A549 (cell line): ENCODE measurements around the gene ECT2. TPM values are rescaled to one million over a fixed set of nuclear protein-coding genes. Genes with fewer than 3 reads are reported as not detected.
A peak's percentile ranks its signal among the peaks of the same experiment; 100 is the strongest.

Experiments used
- ATAC-seq, 2 experiments: fragments of 200-7000 bp in 1 of 2; fragments of >200 bp in 1 of 2; cut with Nextera tagmentation in 1 of 2; cut with Tn5 transposase in 1 of 2; 3 replicates each; pipeline versions ENCODE4 v1.8.0 to v1.9.1; 2018 to 2020; ENCODE audit warnings: mild to moderate bottlenecking in 1 of 2, moderate library complexity in 1 of 2
- CTCF ChIA-PET: fragments of 300-600 bp; sonication (Branson Sonifier 250); formaldehyde crosslinking; extraction: SDS; loops from one replicate; lab custom pipeline; 2021; ENCODE audit warnings: antibody characterized with exemption, inconsistent platforms; lab: Yijun Ruan, JAX
- POLR2A ChIA-PET: fragments of 350-600 bp; formaldehyde crosslinking; extraction: SDS; loops from one replicate; lab custom pipeline; 2021; ENCODE audit warnings: antibody characterized with exemption, inconsistent platforms; lab: Yijun Ruan, JAX
- DNase-seq, 2 experiments: peaks; one replicate each; pipeline versions ENCODE4 v3.0.0 to v3.0.0-alpha.2; 2011 to 2016; ENCODE audit warnings: low read depth in 1 of 2, low spot score in 1 of 2
- FAIRE-seq: peaks from 2 replicates; lab custom pipeline; 2011; peaks lifted over from hg19 to GRCh38; lab: Jason Lieb, UNC
- H3K27ac ChIP-seq, 2 experiments: fragments of >200 bp; sonication (Bioruptor Twin); formaldehyde crosslinking; 3 replicates each; pipeline ENCODE4 v1.5.1; 2016 to 2017
- H3K4me1 ChIP-seq: fragments of >200 bp; sonication (Bioruptor Twin); formaldehyde crosslinking; 3 replicates; pipeline ENCODE4 v1.6.1; 2016
- H3K4me2 ChIP-seq: fragments of >200 bp; sonication (Bioruptor Twin); formaldehyde crosslinking; 3 replicates; pipeline ENCODE4 v1.6.1; 2016
- H3K4me3 ChIP-seq: fragments of >200 bp; sonication (Bioruptor Twin); formaldehyde crosslinking; 3 replicates; pipeline ENCODE4 v1.5.1; 2016
- H3K9me3 ChIP-seq: fragments of >200 bp; sonication (Bioruptor Twin); formaldehyde crosslinking; 3 replicates; pipeline ENCODE4 v1.6.1; 2016
- CBX2 ChIP-seq: fragments of 200-600 bp; sonication (generic); IDR thresholded peaks from 2 replicates; pipeline ENCODE4 v1.6.1; 2016; ENCODE audit warnings: low read depth, mild to moderate bottlenecking, borderline replicate concordance
- CBX8 ChIP-seq: fragments of 200-600 bp; sonication (generic); IDR thresholded peaks from 2 replicates; pipeline ENCODE4 v1.6.1; 2016
- CEBPB ChIP-seq, 2 experiments: fragments of >200 bp in 1 of 2; sonication (Bioruptor Twin) in 1 of 2; formaldehyde crosslinking in 1 of 2; IDR thresholded peaks; 2 replicates each; pipeline ENCODE4 v1.6.1; 2012 to 2016
- CTCF ChIP-seq: fragments of >200 bp; sonication (Bioruptor Twin); formaldehyde crosslinking; IDR thresholded peaks from 3 replicates; pipeline ENCODE4 v1.5.1; 2016
- EHMT2 ChIP-seq: fragments of 200-600 bp; sonication (generic); IDR thresholded peaks from 2 replicates; pipeline ENCODE4 v1.6.1; 2016; ENCODE audit warnings: antibody characterized with exemption, low read depth, mild to moderate bottlenecking, moderate library complexity
- FOSB ChIP-seq: fragments of 250-450 bp; sonication (Bioruptor Pico); IDR thresholded peaks from 2 replicates; pipeline ENCODE4 v1.5.0; 2020; ENCODE audit warnings: mild to moderate bottlenecking, moderate library complexity
- FOSL2 ChIP-seq, 2 experiments: fragments of 450-650 bp in 1 of 2; fragments of >200 bp in 1 of 2; sonication (Bioruptor Twin) in 1 of 2; formaldehyde crosslinking; IDR thresholded peaks; 2 replicates each; pipeline versions ENCODE4 v1.5.0 to v1.6.1; 2016 to 2020; ENCODE audit warnings: mild to moderate bottlenecking in 1 of 2, moderate library complexity in 1 of 2
- GATA3 ChIP-seq: IDR thresholded peaks from 2 replicates; pipeline ENCODE4 v1.6.1; 2012; ENCODE audit warnings: borderline replicate concordance
- HOXA7 ChIP-seq: fragments of 250-450 bp; sonication (Bioruptor Pico); IDR thresholded peaks from 2 replicates; pipeline ENCODE4 v1.5.0; 2020; ENCODE audit warnings: mild to moderate bottlenecking, moderate library complexity
- JUNB ChIP-seq: fragments of >200 bp; sonication (Bioruptor Twin); formaldehyde crosslinking; IDR thresholded peaks from 2 replicates; pipeline ENCODE4 v1.6.1; 2016
- MAX ChIP-seq: IDR thresholded peaks from 2 replicates; pipeline ENCODE4 v1.6.1; 2012
- MAZ ChIP-seq: fragments of 150-350 bp; IDR thresholded peaks from 2 replicates; pipeline ENCODE4 v1.6.1; 2014; ENCODE audit warnings: antibody characterized with exemption, low read depth, low read length, borderline replicate concordance
- NFE2L2 ChIP-seq: fragments of 150-350 bp; conservative IDR thresholded peaks from 2 replicates; pipeline ENCODE4 v1.6.1; 2014; ENCODE audit warnings: low read length
- NPAS2 ChIP-seq: fragments of 250-450 bp; sonication (Bioruptor Pico); IDR thresholded peaks from 2 replicates; pipeline ENCODE4 v1.8.0; 2022; ENCODE audit warnings: mild to moderate bottlenecking, moderate library complexity, borderline replicate concordance
- NR3C1 ChIP-seq: fragments of >200 bp; sonication (Bioruptor Twin); formaldehyde crosslinking; IDR thresholded peaks from 3 replicates; pipeline ENCODE4 v1.6.1; 2017
- PHF8 ChIP-seq: fragments of 200-600 bp; sonication (generic); IDR thresholded peaks from 2 replicates; pipeline ENCODE4 v1.6.1; 2016; ENCODE audit warnings: low read depth, mild to moderate bottlenecking, antibody characterized with exemption, moderate library complexity, borderline replicate concordance
- POLR2AphosphoS2 ChIP-seq: conservative IDR thresholded peaks from 2 replicates; pipeline ENCODE4 v1.6.1; 2012; ENCODE audit warnings: low read length, improper control_type of control experiment, inconsistent platforms
- RAD21 ChIP-seq, 2 experiments: fragments of >200 bp in 1 of 2; sonication (Bioruptor Twin) in 1 of 2; formaldehyde crosslinking in 1 of 2; IDR thresholded peaks in 1 of 2; conservative IDR thresholded peaks in 1 of 2; 2 replicates in 1 of 2; 3 replicates in 1 of 2; pipeline ENCODE4 v1.6.1; 2012 to 2018; ENCODE audit warnings: inconsistent platforms in 1 of 2
- RCOR1 ChIP-seq: fragments of 150-350 bp; IDR thresholded peaks from 2 replicates; pipeline ENCODE4 v1.6.1; 2014; ENCODE audit warnings: antibody characterized with exemption, low read length, low read depth
- RFX5 ChIP-seq: fragments of 450-650 bp; IDR thresholded peaks from 2 replicates; pipeline ENCODE4 v1.7.1; 2014; ENCODE audit warnings: antibody characterized with exemption, mild to moderate bottlenecking, moderate library complexity
- SMC3 ChIP-seq: fragments of >200 bp; sonication (Bioruptor Twin); formaldehyde crosslinking; IDR thresholded peaks from 3 replicates; pipeline ENCODE4 v1.6.1; 2018; ENCODE audit warnings: inconsistent platforms
- TP53 ChIP-seq: fragments of 250-450 bp; sonication (Bioruptor Pico); IDR thresholded peaks from 2 replicates; pipeline ENCODE4 v1.5.0; 2021; ENCODE audit warnings: mild to moderate bottlenecking, moderate library complexity
- USF2 ChIP-seq: fragments of 450-650 bp; IDR thresholded peaks from 2 replicates; pipeline ENCODE4 v1.6.1; 2014; ENCODE audit warnings: antibody characterized with exemption
- ZC3H11A ChIP-seq: fragments of 450-650 bp; IDR thresholded peaks from 2 replicates; pipeline ENCODE4 v1.6.1; 2014; ENCODE audit warnings: antibody characterized with exemption, mild to moderate bottlenecking
- WGBS: methylation state at CpG from one replicate; pipeline ENCODE4 v1.1.6; 2017; ENCODE audit errors: missing lambda C conversion rate; 5-methylcytosine and 5-hydroxymethylcytosine counted together
- polyA plus RNA-seq, 4 experiments: library from polyadenylated mRNA; depleted of rRNA in 3 of 4; stranded (reverse); fragments of >200 nt; fragmentation: RNase III in 1 of 4; extraction: RNeasy Plus Mini Kit Qiagen cat#74134 plus additional on column Dnase treatment in 1 of 4; gene quantifications; 2 replicates in 3 of 4; 3 replicates in 1 of 4; pipeline ENCODE4 v1.2.3, GENCODE V29; 2011 to 2017
- TF ChIP-seq, protein P1 (sequence below): fragments of >200 bp; sonication (Bioruptor Twin); formaldehyde crosslinking; IDR thresholded peaks from 2 replicates; pipeline ENCODE4 v1.6.1; 2016

ECT2 gene
- polyA plus RNA-seq, 2 of the 4 experiments (the other 2 are of a cell fraction), result 96.5 to 187 TPM

- FAIRE-seq, result peak; percentile 80
- POLR2A ChIA-PET, result no interaction called here
- WGBS, result 19% methylated on average over 6 of the region's 6 CpGs
Measured at GRCh38 chr3:172836390-172836997, 86.0 kb downstream of the ECT2 start.

DNA sequence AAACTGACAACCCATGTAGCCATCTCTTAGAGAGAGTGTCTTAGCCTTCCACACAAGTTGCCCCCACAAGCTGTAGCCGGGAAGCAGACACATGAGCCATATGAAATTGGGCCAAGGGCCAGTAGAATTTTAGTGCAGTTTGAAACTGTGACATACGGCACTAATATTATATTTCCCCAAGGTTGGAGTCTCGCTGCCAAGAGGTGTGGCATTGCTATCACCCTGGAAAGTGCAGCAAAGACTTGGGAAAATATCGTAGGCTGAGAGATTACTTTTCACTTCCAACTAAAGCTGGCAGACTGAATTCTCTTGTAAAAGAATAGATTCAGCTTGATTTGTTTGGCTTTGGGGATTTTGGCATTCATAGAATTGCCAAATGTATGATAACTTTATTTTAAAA is 89.2 kb downstream of the ECT2 start:
- Histone ChIP-seq H3K27ac (no peak overlapping the region), H3K4me2 (no peak overlapping the region), H3K9me3 (no peaks in the 10 kb centered on the region), H3K4me3 (no peak overlapping the region), H3K4me1 (no peaks in the 10 kb centered on the region)
- ATAC-seq (no peak), FAIRE-seq (no peak), DNase-seq (no peak)
- CTCF ChIA-PET, result no interaction called here
- POLR2A ChIA-PET, result no interaction called here
- TF ChIP-seq NR3C1 (no peak), MAZ (no peak), TP53 (no peak), RCOR1 (no peak)
- 9% methylated on average over 4 of the region's 4 CpGs for WGBS

More at GRCh38 chr3:172836390-172836997, 86.0 kb downstream of the ECT2 start:
- no peaks in the 10 kb centered on the region for H3K4me1 ChIP-seq
- TF ChIP-seq SMC3 (peak; percentile 44; the same call in 2 of the 3 replicates), RAD21 (conservative IDR thresholded peaks at IDR 0.05 in 1 of 2, IDR thresholded peaks at IDR 0.05 in 1 of 2) (peak; percentile 43 to 60; a peak in 4 of 5 replicates), CTCF (peak; percentile 62), CEBPB (IDR thresholded peaks at IDR 0.05) (no peak), RFX5 (no peak)
- TF ChIP-seq, all 56 proteins: peak for 3
- H3K27ac ChIP-seq, result no peak overlapping the region
- H3K4me2 ChIP-seq, result no peak overlapping the region
- H3K9me3 ChIP-seq, result no peaks in the 10 kb centered on the region
- CTCF ChIA-PET, result interaction anchor here (1.1 to 1.5 kb wide), 4 partner anchors 11 to 208 kb away, joined by 3 to 4 read pairs (median 4); no protein-coding TSS in a partner anchor
- no peak overlapping the region for H3K4me3 ChIP-seq
- DNase-seq (peak; percentile 18 to 60), ATAC-seq (peak; percentile 81 to 92)

DNA sequence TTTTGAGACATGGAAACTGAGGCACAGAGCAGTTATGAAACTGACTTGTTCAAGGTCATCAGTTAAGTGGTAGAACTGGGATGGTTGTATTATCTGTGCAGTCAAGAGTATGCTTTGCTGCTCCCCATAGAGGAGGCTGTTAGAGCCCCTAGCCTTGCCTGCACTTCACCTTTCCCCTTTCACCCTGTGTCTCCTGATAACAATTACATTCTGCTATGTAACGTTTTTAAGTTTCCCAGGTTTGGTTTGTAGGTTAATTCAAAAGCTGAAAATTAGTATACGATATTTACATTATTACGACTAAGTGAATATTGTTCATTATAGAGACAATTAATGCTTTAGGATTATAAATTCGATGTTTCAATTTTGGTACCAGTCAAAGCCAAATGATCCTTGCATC is 89.9 kb downstream of the ECT2 start:
- no peaks in the 10 kb centered on the region for H3K9me3 ChIP-seq
- CTCF ChIA-PET, result no interaction called here
- H3K4me3 ChIP-seq, result no peak overlapping the region
- no peak overlapping the region for H3K4me2 ChIP-seq
- WGBS, result 57% methylated on average over 4 of the region's 4 CpGs
- no peaks in the 10 kb centered on the region for H3K4me1 ChIP-seq
- no peak for TF ChIP-seq CTCF
- no peak for TF ChIP-seq EHMT2
- TF ChIP-seq NPAS2 (CRISPR knock-in tag), result no peak
- no peak for TF ChIP-seq FOSL2 (IDR thresholded peaks at IDR 0.05)
- no peak for TF ChIP-seq FOSL2 (CRISPR knock-in tag; IDR thresholded peaks at IDR 0.05)
- no peak for TF ChIP-seq NFE2L2
- no peak for TF ChIP-seq ZC3H11A
- TF ChIP-seq TP53, result no peak
- no peak for TF ChIP-seq MAX
- TF ChIP-seq GATA3, result no peak
- no peak for TF ChIP-seq CBX2
- TF ChIP-seq FOSB (CRISPR knock-in tag), result no peak
- no peak for TF ChIP-seq HOXA7 (CRISPR knock-in tag)
- no peak for TF ChIP-seq CBX8
- no peak for TF ChIP-seq PHF8
- TF ChIP-seq POLR2AphosphoS2, result no peak
- TF ChIP-seq, protein P1, sequence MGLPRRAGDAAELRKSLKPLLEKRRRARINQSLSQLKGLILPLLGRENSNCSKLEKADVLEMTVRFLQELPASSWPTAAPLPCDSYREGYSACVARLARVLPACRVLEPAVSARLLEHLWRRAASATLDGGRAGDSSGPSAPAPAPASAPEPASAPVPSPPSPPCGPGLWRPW, result no peak
- TF ChIP-seq USF2, result no peak
- TF ChIP-seq CEBPB (IDR thresholded peaks at IDR 0.05), result no peak
- no peak for TF ChIP-seq JUNB
- H3K27ac ChIP-seq, result no peak overlapping the region
- DNase-seq (no peak), ATAC-seq (no peak), FAIRE-seq (no peak)
- POLR2A ChIA-PET, result no interaction called here
